ENCODE results near the gene TLE2. TPM values are rescaled to one million over a fixed set of nuclear protein-coding genes. Genes with fewer than 3 reads are reported as not detected.
"Not testable (repeated sequence)": the region's sequence is repeated elsewhere in the genome, so short reads cannot be mapped to it uniquely, and the experiment has no call there.

The TLE2 gene
- total RNA-seq, 1 donor from 2014 or later, result 0.76 TPM

DNA sequence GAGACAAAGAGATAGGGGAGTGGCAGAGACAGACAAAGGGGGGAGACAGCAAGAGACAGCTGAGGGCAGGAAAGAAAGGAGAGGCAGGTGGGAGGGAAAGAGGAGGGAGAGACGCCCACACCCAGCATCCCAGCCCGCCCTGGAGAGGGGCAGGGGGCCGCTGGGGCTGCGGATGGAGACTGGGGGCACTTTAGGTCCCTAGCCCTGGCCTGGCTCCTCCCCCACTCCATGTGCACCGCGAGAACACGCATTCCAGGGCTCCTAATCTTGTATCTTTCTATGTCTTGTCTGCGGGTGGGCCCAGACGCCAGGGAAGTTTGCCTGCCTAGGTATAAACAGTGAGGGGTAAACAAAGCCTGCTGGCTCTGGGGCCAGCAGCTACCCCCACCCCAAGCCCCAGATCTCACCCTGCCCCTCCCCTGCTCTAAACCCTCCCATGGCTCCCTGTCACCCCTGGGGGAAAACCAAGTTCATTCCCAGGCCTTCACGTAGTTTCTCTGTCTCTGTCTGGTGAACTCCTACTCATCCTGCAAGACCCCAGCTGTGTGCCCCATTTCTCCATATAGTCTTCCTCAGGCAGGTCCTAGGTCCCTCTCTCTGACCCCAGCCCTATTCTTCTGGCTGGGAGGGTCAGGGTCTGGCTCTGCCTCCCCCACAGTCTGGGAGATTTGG is 27.5 kb upstream of the TLE2 start:
- intact Hi-C loops (cut with micrococcal nuclease), result no loop called here

DNA sequence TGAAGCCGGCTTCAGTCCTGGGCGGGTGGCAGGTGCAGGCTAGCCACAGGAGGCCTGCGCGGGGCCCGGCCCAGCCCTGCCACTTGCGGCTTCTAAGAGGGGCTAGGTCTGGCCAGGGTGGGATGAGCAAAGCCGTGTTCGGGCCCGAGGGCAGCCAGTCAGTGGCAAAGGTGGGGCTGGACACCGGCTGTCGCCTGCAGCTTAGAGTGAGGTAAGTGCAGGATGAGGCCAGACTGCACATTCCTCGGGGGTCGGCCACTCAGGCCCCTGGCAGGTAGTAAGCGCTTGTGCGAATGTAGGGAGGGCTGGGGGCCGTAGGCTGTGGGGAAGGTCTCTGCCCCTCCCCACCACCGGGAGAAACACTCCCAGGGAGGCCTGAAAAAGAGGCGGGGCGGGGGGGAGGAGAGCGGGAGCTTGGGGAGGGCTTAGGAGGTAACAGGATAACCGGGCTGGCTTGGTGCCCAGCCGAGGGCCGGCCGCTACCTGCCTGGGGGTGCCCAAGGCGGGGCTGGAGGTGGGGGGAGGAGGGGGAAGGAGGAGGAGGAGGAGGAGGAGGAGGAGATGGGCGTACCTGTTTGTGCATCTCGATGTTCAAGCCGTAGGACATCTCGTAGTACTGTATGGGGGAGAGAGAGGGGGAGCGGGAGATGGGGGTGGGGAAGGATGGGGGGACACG is 26.8 kb upstream of the TLE2 start:
- intact Hi-C loops (cut with micrococcal nuclease), result no loop called here

DNA sequence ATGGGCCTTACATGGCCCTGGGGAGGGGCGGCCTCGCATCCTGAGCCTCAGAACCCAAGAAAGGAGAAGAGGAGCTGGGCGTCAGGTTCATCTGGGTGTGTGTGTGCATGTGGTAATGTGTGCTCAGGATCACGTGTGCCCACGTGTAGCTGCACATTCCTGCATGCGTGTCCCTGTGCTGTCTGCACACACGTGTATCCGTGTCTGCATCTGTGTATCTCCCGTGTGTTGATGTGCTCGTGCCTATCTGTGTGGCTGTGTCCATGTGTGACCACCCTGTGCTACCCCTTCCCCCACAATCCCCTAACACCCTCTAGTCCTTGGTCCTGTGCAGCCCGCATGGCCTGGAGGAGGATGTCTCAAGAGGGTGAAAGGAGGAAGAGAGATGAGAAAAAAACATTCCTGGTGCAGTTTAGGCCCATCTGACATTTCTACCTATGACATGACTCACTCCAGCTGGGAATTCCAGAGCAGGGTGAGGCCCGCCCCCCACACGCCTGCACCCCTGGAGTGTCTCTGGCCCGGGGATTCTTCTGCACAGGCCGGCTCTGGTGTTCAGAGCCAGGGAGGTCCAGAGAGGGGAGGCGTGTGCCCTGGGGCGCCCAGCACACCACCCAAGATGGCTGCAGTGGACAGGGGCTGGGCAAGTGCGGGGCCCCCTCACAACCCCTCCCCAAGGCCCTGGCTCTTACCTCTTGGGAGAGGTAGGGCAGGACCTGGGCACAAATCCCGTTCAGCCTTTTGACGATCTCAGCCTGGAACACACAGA is 26.1 kb upstream of the TLE2 start:
- intact Hi-C loops (cut with micrococcal nuclease), result no loop called here

DNA sequence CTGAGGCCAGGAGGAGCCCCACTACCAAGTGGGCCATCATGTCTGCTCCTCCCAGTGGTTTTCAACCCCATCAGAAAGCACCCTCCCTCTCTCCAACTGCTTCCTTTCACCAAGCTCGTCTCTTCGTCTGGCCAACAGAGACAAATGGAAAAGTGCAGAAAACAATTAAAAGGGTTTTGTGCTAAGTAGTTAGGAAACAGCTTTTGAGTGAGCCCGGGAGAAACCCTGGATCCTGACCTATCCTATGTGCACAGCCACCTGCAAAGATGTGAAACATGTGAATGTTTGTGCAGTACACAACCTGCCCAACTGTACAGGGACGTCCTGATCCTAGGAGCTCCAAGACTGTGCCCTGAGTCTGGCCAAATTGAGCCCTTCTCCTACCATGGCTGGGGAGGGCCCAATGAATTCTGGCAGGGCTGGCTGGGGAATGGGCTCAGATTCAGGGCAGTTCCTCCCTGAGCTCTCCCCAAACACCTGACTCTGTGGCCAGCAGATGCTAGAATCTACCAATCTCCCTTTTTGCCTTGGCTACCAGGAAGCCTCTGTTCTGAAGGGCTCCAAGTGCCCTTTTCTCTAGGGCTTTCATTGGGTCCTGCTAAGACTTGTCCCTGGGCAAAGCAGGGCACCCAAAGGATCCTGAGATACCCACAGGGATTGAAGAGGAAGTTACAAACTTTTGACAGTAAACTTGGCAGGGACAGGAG is 25.3 kb upstream of the TLE2 start:
- intact Hi-C loops (cut with micrococcal nuclease), result no loop called here

DNA sequence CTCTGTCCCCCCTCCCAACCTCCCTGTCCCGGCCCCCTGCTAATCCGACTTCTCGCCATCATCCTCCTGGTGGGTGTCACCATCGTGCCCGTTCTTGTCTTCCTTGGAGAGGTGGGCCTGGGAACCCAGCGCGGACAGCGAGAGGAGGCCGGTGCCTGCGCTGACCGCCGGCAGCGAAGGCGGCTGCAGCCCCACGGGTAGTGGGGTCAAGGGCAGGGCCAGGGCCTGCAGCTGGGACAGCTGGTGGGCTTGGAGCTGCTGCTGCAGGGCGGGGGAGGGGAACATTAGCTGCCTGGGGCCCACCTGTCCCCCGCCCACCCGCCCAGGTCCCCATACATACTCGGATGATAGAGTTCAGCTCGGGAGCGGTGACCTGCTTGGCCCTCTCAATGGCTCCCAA is 24.7 kb upstream of the TLE2 start:
- intact Hi-C loops (cut with micrococcal nuclease), result no loop called here

DNA sequence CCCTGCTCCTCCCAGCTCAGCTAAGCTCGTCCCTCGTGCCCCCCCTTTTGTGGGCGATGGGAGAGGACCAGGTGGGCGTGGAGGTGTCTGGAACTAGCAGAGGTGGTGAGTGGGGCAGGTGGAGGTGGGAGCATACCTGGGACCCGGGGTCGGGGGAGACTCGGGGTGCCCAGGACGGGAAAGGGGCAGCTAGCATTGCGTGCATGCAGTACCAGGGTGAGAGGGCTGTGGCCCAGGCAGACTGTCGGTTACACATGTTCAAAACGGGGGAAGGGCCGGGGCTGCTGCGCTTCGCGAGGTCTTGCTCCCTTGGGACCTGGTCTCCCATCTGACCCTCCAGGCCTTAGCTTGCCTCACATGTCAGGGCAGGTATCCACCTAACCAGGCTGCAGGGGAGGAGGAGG is 24.1 kb upstream of the TLE2 start:
- intact Hi-C loops (cut with micrococcal nuclease), result no loop called here

DNA sequence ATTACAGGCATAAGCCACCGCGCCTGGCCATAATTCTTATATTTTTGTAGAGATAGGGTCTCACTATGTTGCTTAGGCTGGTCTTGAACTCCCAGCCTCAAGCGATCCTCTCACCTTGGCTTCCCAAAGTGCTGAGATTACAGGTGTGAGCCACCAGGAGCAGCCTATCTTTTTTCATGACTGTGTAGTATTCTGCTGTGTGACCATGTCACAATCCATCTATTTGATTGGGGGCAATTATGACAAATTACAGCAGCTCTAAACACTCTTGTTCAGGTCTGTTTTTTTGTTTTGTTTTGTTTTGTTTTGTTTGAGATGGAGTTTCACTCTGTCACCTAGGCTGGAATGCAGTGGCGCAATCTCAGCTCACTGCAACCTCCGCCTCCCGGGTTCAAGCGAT is 20.9 kb upstream of the TLE2 start:
- intact Hi-C loops (cut with micrococcal nuclease), result not testable (repeated sequence)

DNA sequence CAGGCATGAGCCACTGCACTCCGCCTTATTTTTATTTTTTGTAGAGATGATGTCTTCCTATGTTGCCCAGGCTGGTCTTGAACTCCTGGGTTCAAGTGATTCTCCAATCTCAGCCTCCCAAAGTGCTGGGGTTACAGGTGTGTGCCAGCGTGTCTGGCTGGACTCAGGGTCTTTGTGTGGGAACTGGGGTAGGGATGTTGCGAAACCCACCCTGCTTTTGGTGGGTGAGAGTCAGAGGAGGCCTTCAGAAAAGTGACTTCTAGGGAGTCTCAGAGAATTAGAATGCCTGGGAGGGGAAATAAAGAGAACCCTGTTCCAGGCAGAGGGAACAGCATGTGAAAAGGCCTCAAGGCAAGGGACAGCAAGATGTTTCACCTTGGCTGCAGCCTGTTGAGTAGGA is 20.0 kb upstream of the TLE2 start:
- intact Hi-C loops (cut with micrococcal nuclease), result no loop called here

DNA sequence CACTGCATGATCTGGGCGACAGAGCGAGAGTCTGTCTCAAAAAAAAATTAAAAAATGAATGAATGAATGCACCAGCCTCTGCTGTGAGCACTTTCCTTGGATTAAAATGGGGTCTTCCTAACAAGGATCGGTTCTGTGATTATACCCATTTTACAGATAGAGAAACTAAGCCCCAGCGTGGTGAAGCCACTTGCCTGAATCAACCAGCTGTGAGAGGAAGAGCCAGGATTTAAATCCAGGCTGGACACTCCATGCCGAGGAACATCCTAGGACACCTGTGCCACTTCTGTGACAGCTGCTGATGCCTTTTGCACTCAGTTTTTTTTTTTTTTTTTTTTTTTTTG is 19.1 kb upstream of the TLE2 start:
- intact Hi-C loops (cut with micrococcal nuclease), result no loop called here

DNA sequence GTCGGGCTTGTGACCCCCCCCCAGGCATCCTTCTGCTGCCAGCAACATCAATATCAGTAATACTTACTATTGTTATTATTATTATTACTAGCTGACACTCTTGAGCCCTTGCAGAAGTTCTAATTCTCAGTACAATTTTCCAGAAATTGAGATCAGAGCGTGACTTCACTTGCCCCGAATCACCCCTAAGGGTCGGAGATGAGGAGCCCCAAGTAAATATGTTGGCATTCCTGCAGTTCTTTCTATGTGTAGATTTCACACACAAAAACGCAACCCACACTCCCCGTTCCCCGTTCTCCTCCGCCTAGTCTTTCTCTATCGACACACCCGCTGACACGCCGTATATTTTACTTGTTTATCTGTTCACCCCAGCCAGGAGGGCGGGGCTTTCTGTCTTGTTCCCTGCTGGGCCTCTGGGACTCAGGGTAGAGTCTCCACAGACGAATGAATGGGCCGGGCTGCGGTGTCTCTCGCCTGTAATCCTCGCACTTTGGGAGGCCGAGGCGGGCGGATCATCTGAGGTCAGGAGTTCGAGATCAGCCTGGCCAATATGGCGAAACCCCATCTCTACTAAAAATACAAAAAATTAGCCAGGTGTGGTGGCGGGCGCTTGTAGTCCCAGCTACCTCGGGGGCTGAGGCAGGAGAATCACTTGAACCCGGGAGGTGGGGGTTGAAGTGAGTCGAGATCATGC is 18.6 kb upstream of the TLE2 start:
- intact Hi-C loops (cut with micrococcal nuclease), result no loop called here

DNA sequence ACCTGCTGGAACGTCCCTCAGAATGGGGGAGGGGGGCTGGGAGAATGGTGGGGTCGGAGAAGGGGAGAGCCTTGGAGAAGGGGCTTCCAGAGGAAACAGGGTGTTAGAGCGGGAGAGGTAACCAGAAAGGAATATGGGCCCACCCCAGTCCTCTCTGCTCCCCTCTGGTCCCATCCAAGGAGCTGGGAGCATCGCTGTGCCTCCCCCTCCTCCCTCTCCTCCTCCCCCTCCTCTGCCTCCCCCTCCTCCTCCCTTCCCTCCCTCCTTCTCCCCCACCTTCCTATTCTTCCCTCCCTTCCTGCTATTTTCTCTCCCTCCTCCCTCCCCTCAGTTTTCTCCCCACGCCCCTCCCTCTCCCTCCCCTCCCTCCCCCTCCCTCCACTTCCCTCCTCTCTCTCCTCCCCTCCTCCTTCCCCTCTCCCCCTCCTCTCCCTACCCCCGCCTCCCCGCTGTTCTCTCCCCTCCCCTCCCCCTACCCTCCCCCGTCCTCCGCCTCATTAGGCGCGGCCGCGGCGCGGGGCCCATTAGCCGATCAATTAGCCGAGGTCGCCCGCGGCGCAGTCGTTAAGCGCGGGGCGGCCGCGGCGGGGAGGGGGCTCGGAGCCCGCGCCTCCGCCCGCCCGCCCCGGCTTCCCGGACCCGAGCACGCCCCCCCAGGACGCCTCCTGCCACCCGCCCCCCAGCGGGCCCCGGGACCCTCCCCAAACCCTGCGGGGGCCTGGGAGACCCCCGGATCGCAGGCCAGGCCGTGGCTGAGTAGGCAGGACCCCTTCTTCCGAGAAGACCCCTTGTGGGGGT is 17.8 kb upstream of the TLE2 start:
- intact Hi-C loops (cut with micrococcal nuclease), result no loop called here

DNA sequence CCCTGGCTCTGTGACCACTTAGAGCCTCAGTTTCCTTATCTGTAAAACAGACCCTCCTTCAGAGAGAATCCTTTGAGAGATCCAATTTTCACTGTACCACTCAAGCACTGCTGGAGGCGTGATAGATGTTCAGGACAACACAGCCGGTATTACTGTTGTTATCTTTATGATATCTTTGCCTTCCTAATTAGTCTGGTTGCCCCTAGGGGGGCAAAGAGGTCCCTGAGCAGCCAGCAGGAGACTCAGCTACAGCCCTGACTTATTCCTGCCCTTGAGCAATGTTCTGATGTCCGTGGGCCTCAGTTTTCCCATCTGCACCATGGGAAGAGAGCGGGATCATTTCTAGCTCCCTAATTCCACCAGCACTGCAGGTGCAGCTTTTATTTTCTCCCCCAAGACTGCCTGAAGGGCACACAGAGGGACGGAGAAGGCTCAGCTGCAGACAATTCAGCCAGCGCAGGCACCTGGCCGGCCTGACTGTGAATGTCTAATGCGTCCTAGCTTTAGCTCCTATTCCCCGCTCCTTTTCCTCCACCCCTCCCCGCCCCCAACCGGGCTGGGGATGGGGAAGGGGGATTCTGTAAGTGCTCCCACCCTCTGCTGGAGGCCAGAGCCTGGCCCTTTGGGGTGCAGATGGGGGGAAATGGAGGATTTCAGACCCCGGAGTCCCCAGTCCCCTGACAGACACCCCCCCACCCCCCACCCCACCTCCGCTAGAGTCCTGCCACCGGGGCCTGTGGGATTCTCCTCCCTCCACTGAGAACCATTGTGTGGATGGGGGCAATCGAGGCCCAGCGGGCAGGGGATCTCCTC is 17.0 kb upstream of the TLE2 start:
- intact Hi-C loops (cut with micrococcal nuclease), result no loop called here

DNA sequence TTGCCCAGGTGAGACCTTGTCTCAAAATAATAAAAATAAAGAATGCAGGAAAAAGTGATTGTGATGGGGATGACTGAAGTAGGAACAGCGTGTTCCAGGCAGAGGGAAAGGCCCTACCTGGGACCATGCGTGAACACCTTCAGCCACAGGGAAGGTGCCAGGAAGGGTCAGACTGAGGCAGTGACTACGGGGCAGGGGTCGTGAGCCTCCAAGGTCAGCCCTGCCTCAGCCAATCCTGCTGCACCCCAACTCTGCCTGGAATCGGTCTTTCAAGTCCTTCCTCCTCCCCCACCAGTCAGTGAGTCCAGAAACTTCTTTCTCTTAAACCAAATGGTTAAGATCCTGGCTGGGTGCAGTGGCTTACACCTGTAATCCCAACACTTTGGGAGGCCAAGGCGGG is 16.1 kb upstream of the TLE2 start:
- intact Hi-C loops (cut with micrococcal nuclease), result no loop called here

DNA sequence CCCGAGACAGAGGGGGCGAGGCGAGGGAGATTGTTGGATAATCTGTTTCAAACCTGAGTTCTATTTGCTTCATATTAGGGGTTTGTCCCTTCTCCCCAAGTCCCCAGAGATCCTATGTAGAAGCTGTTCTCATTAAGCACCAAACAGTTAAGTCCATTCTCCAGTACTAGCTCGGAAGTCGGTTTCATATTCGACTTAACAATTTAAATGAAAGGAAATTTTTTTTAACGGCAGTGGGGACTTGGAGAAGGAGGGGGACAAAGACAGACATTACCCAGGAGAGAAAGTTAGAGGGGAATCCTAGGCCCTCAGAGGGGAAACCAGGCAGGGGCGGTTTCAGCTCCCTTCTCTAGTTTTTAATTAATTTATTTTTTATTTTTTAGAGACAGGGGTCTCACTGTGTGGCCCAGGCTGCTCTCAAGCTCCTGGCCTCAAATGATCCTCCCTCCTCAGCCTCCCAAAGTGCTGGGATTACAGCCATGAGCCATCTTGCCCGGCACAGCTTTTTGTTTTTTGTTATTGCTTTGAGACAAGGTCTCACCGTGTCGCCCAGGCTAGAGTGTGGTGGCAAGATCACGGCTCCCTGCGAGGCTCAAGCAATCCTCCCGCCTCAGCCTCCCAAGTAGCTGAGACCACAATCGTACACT is 13.7 kb upstream of the TLE2 start:
- intact Hi-C loops (cut with micrococcal nuclease), result no loop called here

DNA sequence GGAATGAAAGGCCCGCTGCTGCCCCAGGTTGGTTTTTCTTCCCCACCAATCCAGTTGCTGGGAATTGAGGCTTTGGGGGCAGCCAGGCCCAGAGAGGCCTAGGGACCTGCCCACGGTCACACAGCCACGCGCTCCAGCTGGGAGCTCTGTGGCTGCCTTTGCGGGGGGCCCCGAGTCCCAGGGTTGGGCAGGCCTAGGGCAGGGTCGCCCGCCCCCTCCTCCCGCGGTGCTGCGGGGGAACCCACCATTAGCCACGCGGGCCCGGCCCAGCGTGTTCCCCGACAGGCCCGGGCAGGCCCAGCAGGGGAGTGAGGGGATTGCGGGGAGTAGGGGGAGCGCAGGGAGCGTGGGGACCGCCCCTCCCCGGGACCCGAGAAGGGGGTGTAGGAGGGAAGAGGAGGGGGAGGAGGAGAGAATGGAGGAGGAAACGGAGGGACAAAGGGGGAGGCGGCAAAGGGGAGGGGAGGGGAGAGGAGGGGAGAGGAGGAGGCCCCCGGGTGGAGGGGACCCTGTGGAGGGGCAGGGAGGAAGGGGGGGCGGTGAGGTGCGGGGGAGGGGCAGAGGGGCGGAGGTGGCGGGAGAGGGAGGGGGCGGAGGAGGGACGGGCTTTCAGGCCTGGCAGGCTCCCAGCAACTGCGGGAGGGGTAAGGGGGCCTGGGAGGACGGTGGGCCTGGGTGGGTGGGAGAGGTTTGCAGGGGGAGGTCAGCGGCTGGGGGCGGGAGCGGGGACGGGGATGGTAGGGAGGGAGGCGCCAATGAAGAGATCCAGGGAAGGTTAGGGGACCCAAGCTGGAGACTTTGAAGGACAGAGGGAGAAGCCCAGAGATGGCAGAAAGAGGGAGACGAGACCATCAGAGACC is 12.9 kb upstream of the TLE2 start:
- intact Hi-C loops (cut with micrococcal nuclease), result no loop called here

DNA sequence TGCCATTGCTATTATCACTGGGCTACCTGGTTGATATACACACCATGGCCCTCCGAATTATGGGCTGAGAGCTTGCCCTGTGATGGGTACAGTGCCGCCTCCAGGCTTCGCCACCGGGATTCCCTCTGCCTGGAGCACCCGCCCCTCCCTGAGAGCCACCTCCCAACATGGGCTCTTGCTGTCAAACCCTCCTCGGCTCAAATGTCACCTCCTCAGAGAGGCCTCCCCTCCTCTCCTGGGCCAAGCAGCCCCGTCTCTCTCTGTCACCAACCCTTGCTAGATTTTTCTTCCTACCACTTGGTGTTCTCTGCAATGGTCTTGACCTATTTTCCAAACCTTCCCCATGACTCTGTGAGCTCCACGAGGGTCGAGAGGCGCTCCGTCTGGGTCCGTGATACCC is 12.2 kb upstream of the TLE2 start:
- intact Hi-C loops (cut with micrococcal nuclease), result no loop called here

DNA sequence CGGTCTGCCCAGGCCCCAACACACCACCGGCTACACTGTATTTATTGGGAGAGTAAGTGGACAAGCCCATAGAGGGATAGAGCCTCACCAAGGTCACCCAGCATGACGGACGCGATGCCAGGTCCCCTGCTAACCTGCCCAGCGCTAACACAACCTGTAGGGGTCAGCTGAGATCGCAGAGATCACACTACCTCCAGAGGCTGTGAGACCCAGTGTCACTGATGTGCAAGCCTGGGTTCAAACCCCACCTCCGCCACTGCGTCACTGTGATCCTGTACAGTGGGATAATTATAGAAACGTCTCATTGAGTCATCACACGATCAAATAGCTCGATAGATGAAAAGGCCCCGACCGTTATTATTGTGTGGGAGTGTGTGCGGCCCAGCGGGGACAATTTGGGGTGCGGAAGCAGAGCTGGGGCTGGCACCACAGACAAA is 10.6 kb upstream of the TLE2 start:
- intact Hi-C loops (cut with micrococcal nuclease), result loop anchor here (5.0 kb wide), 1 partner anchor 1208 kb away; the partner anchor contains the start of gene YJU2

DNA sequence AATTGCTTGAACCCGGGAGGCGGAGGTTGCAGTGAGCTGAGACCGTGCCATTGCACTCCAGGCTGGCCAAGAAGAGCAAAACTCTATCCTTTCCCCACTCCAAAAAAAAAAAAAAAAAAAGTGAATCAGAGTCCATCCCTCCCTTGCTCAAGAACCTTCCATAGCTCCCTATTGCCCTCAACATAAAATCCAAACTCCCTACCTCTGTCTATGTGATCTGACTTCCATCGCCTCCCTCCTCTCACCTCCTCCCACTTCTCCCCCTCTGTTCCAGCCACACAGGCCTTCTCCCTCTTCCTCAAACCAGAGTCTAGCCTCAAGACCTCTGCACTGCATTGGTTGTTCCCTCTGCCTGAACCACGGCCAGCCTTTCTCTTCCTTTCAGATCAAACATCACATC is 10.0 kb upstream of the TLE2 start:
- intact Hi-C loops (cut with micrococcal nuclease), result loop anchor here (5.0 kb wide), 1 partner anchor 1208 kb away; the partner anchor contains the start of gene YJU2

All from T-helper 1 cell treated with Interleukin-12 subunit alpha and Interleukin-12 subunit beta and Interleukin-4 antibody, amounts not matched to agents 30 ng/mL and 1 ng/mL, for 36 hours (primary cell).